HG02852 (cell line): ENCODE data around the gene CACNA1H.

ENCODE experiments used
- ATAC-seq: cut with Tn5 transposase; IDR thresholded peaks from one replicate; pipeline ENCODE4 v1.9.1; 2021; ENCODE audit warnings: mild to moderate bottlenecking, moderate library complexity; ENCODE audit not compliant: unreplicated experiment

Gene CACNA1H

DNA sequence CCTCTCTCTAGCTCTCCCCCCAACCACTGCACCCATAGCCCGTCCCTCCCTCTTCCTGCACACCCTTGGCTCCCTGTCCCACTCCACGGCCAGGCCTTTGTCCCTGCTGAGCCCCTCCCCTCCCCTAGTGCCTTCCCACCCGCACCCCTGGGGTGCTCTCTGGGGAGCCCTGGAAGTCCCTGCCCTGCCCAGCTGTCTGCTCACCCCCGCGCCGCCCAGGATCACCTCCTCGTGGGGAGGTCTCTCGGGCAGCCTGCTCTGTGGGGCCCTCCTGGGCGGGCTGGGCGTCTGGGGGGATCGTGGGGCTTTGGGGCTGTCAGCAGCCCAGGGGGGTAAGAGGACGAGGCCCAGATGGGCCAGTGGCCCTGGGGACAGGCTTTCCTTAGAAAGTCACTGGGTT is 18.1 kb downstream of the CACNA1H start:
- no peak for ATAC-seq

DNA sequence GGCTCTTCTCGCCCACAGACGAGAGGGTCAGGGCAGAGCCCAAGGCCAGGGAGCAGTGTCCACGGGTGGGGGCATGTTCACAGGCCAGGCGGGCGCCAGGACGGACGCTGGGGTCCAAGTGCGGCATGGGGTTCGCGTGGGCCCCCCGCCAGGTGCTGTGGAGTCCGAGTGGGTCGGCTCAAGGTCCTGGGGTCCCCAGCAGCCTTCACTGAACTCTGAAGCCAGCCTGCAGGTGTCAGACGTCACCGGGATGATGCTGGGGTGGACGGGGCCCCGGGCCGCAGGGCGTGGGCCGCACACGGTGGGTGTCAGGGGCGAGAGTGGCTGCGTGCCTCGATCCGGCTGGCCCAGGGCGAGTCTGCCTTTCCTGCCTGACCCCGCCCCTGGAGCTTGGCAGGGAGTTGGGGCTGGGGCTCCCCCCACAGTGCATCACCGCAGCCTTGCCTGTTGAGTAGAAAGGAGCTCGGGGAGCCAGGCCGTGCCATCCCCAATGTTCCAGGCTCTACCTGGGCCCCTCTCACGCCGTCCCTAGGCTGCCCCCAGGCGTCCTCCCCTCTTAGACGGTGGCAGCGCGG is 19.0 kb downstream of the CACNA1H start:
- ATAC-seq, result no peak

DNA sequence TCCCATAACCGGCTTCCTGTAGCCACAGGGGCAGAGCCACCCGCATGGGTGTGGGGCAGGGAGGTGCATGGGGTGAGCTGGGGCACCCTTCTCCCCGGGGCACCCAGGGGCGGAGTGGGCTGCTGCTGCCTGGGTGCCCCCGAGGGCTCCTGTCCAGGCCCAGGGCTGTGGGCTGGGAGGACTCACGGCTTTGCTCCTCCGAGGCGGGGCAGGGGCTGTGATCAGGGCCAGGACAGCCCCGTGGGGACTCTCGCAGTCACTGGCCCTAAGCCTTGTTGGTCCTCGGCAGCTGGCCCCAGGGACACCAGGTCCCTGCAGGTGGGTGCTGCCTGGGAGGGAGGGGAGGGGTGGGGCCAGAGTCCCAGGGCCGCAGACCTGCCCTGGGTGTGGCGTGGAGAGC is 19.7 kb downstream of the CACNA1H start:
- ATAC-seq, result no peak

DNA sequence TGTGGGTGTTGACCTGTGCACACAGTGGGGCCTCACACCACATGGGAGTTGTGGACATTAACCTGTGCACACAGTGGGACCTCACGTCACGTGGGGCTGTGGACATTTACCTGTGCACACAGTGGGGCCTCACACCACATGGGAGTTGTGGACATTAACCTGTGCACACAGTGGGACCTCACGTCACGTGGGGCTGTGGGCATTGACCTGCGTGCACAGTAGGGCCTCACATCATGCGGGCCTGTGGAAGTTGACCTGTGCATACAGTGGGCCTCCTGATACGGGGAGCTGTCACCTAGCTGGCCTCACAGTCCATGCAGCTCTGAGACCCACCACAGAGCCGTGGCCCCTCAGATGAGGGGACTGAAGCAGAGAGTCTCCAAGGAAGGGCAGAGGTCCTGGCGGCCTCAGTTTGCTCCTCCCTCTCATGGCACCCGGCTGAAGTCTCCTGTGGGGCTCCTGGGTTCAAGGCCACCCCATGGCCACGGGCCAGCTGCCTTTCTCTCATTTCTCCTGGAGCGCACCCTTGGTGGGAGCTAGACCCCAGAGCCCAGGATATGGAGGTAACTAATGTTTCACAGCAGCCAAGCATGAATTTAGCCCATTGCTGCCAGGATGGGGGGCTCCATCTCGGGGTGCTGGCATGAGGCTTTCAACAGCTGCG is 21.0 kb downstream of the CACNA1H start:
- no peak for ATAC-seq

DNA sequence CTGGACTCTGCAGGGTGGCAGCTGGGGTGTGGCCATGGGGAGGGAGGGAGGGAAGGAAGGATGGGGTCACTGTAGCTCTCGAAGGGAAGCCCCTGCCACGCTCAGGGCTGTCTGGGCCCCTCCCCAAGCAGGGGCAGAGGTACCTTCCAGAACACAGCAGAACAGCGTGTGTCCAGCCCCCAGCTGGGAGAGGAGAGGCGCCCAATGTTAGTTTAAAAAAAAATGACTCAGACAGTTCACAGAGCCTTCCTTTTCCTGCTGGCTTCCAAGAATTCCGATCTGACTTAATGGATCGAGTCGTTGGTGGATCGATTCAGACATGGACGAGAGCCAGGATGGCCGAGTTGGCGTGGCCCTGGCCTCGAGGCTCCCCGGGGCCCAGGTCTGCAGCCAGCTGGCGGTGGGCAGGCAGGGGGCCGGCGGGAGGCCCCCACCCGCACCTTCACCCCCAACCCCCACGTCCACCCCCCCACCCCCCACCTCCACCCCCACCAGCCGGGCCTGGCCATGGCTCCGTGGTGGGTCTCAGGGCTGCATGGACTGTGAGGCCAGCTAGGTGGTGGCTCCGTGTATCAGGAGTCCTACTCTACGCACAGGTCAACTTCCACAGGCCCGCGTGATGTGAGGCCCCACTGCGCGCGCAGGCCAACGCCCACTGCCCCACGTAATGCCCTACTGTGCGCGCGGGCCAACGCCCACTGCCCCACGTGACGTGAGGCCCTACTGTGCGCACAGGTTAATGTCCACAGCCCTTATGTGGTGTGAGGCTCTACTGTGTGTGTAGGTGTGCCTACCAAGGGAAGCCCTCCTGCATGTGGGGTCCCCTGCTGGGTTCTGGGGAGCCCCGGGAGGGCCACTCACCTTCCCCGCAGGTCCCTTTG is 21.8 kb downstream of the CACNA1H start:
- no peak for ATAC-seq

DNA sequence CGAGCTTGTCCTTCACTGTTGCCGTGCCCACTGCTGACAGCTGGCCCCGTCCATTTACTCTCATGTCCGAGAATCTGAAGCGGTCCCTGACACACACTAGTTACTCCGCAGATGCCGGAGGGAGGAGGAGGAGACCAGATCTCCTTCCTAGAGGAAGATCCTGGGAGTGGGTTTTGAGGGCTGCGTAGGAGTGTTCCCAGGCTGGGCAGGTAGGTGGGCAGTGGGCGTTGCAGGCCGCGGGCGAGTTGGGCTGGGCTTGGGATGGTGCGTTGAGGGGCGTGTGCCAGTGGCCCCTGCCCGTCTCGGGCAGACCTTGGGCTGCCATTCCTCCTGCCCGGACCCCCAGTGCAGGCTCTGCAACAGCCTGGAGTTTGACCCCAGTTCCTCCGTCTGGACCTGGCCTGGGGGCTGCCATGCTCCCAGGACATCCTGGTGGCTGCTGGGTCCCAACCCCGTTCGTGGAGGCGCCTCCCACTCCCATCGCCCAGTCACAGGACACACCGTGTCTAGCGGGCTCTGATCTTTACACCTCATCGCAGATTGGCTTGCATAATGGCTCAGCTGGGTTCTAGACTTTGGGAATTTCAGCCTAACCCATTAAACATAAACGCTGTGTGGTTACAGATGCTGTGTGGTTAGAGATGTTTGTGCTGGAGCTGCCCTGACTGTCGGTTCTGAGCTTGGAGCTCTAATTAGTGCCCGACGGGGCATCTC is 22.8 kb downstream of the CACNA1H start:
- ATAC-seq, result no peak

DNA sequence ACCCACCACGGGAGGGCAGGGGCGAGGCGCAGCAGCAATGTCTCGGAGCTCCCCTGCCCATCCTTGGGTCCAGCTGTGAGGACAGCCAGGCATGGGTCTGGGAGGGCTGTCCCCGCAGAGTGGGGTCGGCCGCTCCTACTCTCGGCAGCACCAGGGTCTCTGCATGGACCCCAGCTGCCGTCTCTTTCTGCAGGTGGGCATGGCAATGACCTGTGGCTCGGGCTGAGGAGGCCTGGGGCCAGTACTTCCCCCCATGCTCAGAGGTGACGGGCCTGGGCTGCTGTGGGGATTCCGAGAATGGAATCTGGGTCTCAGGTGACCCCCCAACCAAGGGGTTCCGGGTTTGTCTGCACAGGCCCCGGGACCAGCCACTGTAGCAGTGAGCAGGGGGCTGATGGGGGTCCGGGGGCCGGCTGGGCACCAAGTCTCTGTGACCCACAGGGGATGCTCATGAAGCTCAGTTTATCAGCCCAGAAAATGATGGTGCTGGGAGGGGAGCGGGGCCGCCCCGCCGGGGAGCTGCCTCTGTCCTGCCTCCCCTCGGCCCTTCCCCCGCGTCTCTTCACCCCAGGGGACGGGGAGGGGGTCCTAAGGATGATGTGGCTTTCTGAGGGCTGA is 23.5 kb downstream of the CACNA1H start:
- no peak for ATAC-seq

DNA sequence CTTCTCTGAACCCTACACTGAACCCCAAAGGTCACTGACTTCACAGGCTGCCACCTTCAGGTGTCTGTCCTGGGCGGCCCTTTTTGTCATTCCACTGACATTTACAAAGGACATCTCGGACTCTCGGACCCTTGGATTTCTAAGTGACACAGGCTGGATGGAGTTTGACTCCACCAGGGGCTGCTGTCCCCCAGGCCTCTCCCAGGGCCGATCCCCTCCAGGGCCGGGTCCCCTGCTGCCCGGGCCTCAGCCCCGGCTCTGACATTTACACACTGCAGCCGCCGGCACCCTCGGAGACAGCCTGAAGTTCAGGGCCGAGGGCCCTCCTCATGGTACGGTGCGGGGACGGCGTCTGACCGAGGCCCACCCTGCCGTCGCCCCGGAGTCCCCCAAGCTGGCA is 24.1 kb downstream of the CACNA1H start:
- no peak for ATAC-seq

DNA sequence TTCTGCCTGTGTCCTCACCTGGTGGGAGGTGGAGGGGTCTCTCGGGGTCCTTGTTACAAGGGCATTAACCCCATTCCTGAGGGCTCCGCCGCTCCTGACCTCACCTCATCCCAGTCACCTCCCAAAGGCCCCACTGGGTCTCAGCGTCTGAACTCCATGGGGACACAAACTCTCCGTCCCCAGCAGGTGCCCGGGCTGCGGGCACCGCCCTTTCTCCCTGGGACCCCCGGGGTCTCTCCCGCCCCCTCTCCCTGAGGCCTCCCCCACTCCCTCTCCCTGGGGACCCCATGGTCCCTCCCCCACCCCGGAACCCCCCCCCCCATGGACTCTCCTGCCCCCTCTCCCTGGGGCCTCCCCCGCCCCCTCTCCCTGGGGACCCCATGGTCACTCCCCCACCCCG is 24.8 kb downstream of the CACNA1H start:
- ATAC-seq, result no peak

DNA sequence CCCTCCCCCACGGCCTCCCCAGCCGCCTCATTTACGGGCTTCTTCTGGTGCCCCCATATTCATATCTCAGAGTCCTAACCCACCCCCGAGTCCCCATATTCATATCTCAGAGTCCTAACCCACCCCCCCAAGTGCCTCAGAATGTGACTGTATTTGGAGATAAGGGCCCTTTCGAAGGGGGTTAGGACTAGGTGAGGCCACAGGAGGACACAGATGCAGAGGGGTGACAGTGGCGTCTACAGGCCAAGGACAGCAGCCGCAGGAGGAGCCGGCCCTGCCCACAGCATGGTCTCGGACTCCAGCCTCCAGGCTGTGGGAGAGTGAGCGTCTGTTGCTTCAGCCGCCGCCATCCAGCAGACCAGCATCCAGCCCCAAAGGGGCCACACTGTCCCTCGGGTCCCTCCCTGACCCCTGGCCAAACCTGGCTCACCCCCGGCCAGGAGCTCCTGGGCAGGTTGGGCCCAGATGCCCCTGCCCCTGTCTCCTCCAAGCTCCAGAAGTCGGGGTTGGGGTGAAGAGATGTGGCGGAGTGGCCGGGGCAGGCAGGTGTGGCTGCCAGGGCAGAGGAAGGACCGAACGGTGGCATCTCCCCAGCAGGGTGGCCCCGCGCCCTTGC is 25.5 kb downstream of the CACNA1H start:
- no peak for ATAC-seq

DNA sequence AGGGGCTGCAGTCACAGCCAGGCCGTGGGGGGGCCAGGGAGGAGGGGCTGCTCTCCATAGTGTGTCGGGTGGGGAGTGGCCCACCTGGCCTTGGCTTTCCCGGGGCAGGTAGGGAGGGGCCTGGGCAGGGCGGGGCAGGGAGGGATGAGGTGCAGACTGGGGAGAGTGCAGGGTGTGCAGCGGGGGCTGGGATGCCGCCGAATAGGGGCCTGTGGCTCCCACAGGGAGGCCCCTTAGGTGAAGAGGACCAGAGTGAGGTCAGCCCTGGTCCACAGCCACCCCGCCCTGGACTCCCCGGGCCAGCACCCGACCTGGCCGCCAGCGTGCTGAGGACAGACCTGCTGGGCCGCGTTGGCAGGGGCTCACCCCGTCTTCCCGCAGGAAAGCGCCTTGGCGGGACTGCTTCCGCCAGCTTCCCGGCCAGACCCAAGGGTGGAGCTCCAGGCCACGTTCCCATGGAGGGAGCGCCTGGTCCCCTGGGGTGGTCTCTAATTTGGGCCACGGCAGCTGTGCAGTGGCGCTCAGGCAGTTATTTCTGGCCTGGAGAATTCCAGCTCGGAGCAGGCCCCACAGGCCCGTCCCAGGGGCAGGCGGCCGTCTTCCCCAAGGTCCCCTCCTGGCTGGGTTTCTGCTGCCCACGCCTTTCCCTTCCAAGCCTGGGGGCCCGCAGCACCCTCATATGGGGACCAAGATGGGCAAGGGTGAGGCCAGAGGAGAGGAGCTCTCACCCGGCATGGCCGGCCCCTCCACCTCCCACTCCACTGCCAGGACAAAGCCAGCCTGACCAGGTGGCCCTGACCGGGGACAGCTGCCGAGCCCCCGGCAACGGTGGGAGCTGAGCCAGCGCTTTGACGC is 27.9 kb downstream of the CACNA1H start:
- ATAC-seq, result no peak

DNA sequence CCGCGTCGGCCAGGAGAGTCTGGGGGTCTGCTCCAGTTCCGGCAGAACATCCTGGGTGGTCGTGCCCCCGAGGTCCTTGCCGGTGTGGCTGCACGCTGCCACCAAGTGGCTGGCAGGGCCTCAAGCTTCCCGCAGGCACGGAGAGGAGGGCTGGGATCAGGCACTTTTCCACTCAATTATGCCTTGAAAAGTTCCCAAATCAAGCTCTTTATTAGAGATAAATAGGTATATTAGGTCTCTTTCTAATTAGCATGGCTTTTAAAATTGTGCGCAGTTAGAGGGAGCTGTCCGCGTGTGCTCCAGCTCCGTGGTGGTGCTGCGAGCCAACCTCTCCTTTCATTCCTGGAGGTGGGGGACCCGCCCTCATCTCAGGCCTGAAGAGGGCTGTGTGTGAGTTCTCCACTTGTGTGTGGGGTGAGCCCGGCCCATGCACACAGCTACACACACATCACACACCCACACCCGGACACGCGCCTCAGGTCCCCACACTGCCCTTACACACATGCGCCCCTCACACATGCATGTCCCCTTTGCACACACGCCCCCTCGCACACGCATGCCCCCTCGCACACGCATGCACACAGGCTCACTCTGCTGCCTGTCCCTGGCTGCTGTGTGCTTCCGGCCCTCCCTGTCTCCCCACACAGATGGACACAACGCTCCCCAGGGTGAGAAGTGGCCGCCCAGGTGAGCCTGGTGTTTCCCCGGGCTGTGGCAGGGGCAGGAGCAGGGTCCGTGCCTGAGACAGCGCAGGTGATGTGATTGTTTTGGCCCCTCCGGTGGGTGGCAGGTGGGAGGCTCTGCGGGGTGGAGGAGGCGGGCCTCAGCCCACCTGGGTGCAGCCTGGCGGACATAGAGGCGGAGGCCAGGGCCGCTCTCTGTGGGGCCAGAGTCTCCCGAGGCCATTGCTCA is 28.8 kb downstream of the CACNA1H start:
- no peak for ATAC-seq

DNA sequence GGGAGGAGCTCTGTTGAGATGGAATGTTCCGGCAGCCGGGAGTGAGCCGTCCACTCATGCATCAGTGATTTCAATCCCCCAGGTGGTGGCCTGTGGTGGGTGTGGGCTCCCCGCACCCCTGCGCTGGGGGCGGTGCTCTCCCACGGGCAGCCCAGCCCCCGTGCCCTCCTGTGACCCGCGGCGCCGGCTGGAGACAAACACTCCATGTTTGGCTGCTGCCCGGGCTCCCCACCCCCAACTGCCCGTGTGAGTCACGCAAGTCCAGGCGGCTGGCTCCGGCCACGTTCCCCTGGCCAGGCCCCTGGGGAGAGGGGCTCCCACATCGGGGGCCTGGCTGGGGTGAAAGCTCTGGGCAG is 29.4 kb downstream of the CACNA1H start:
- ATAC-seq, result no peak

DNA sequence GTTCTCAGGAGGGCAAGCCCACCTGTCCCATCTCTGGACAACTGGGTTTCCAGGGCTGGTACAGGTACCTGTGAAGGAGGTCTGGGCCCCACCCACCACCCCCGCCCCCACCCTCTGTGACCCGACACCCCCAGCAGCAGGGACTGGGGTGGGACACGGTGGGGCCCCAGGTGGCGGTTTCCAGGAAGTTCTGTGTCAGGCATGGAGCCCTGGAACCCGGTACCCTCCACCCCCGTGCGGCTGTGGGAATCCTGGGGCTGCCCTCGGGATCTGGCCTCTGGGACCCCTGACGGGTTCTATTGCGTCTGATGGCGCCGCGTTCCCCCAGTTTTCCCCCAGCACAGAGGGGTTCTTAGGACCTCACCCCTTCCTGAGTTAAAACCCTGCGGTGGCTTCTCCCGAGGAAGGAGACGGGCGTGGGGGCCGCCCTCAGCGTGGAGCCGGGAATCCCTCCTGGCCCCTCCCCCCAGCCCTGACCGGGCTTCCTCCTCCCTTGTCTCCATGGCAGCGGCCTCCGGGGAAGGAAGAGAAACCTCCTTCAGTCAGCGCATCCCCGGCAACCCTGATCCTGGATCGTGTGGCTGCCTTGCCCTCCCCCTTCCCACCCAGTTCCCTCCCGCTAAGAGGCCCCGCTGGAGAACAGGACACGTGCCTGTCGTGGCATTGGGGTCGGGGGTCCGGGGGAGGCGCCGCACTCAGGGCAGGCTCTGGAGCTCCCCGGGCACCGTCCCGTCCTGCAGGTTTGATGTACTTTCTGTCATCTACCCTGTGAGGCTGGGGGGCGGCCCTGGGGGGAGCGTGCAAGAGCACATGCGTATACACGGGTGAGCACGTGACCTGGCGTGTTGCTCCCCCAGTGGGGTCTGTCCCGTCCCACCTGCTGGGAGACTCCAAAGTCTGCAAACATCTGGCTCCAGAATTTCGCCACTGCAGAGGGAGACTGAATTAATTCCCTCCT is 30.3 kb downstream of the CACNA1H start:
- no peak for ATAC-seq

DNA sequence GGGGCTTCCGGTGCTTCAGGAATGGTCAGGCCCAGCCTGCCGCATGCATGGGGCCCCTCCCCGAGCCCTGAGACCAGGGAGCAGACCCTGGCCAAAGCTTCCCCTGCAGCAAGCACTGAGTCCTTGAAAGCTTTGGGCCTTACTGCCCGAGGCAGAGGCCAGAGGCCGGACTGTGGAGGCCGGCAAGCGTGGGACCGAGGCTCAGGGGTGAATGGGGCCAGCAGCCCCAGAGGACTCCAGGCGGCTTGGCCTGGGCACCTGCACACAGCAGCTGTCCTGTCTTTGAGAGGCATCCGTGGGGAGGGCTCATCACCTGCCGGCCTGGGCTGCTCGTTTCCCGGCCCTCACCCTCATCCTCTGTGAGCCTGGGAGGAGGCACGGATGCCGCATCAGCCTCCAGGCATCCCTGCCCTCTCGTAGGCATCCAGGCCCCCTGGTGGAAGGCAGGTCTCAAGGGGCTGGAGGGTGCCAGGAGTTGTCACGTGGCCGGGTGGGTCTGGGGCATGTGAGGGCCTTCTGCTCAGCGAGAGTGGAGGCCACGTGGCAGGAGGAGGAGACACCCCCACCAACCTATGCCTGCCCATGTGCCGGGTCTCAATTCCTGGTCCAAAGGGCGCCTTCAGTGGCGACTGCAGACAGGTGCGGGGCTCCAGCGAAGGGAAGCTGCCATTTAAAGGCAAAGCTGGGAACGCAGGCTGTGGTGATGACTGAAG is 31.4 kb downstream of the CACNA1H start:
- ATAC-seq, result no peak

DNA sequence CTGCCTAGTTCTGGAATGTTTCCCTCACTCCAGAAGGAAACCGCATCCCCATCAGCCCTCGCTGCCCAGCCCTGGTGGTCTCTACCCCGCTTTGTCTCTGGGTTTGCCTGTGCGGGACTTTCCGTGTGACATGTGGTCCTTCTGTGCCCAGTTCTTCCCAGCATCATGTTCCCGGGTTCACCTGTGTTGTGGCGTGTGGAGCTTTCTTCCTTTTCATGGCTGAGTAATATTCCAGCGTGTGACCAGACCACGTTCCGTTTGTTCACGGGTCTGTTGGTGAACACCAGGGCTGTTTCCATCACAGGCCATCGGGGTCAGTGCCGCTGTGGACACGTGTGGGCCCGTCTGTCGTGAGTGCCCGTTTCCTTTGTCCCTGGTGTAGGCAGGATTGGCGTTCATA is 32.1 kb downstream of the CACNA1H start:
- no peak for ATAC-seq
